GM12878 (cell line): ENCODE results near the gene ZG16B. TPM values are rescaled to one million over a fixed set of nuclear protein-coding genes. Genes with fewer than 3 reads are reported as not detected.

Experiments used
- ATAC-seq: fragments of 200-7000 bp; cut with Tn5 transposase; 3 replicates; pipeline ENCODE4 v1.9.1; 2020; ENCODE audit warnings: mild to moderate bottlenecking, moderate library complexity
- BruUV-seq: library from RNA; stranded (reverse); fragments of 400-500 nt; replicated peaks from 2 replicates; lab custom pipeline; 2021; lab: Mats Ljungman, UMichigan
- CTCF ChIA-PET: fragments of 300-600 bp; sonication (Branson Sonifier 250); formaldehyde crosslinking; extraction: SDS; loops from one replicate; lab custom pipeline; 2021; ENCODE audit warnings: inconsistent platforms; lab: Yijun Ruan, JAX
- POLR2A ChIA-PET: fragments of 350-600 bp; formaldehyde crosslinking; extraction: SDS; loops from one replicate; lab custom pipeline; 2021; ENCODE audit warnings: inconsistent platforms; lab: Charles Lee
- RAD21 ChIA-PET: fragments of 300-600 bp; sonication (Branson Sonifier 250); formaldehyde crosslinking; loops from one replicate; lab custom pipeline; 2023; ENCODE audit warnings: antibody characterized with exemption; ENCODE audit not compliant: unreplicated experiment; lab: Charles Lee
- SMC1A ChIA-PET: fragments of 300-600 bp; sonication (Branson Sonifier 250); formaldehyde crosslinking; loops from one replicate; lab custom pipeline; 2023; ENCODE audit not compliant: unreplicated experiment, uncharacterized antibody; lab: Charles Lee
- DNase-seq: peaks from one replicate; pipeline ENCODE4 v3.0.0-alpha.2; 2011; ENCODE audit warnings: low read depth, low spot score
- FAIRE-seq: peaks from 3 replicates; lab custom pipeline; 2011; peaks lifted over from hg19 to GRCh38; lab: Jason Lieb, UNC
- H2AFZ ChIP-seq: 2 replicates; pipeline ENCODE4 v1.6.0; 2011; ENCODE audit warnings: low read depth, low read length, control low read depth; ENCODE audit not compliant: control insufficient read depth
- H3K27ac ChIP-seq: 2 replicates; pipeline ENCODE4 v1.5.1; 2011; ENCODE audit warnings: control low read depth; ENCODE audit not compliant: control insufficient read depth, insufficient read depth
- H3K27me3 ChIP-seq, 2 experiments: replicated peaks in 1 of 2; 2 replicates each; pipeline versions ENCODE4 v1.6.0 to v1.6.1; 2011; ENCODE audit warnings: low read length in 1 of 2; ENCODE audit not compliant: control insufficient read depth in 2 of 2, insufficient read depth in 2 of 2
- H3K36me3 ChIP-seq, 2 experiments: 2 replicates each; pipeline ENCODE4 v1.5.1; 2011; ENCODE audit warnings: low read length in 1 of 2; ENCODE audit not compliant: control insufficient read depth in 2 of 2, insufficient read depth in 2 of 2
- H3K4me1 ChIP-seq: 2 replicates; pipeline ENCODE4 v1.6.1; 2011; ENCODE audit warnings: mild to moderate bottlenecking, low read length, moderate library complexity, mixed read lengths; ENCODE audit not compliant: control insufficient read depth, insufficient read depth
- H3K4me2 ChIP-seq: 2 replicates; pipeline ENCODE4 v1.6.0; 2011; ENCODE audit warnings: control low read depth; ENCODE audit not compliant: control insufficient read depth, insufficient read depth
- H3K4me3 ChIP-seq: fragments of 200-600 bp; sonication (generic); 2 replicates; pipeline ENCODE4 v1.5.1; 2016
- H3K79me2 ChIP-seq: 2 replicates; pipeline ENCODE4 v1.6.0; 2011; ENCODE audit warnings: low read length; ENCODE audit not compliant: control insufficient read depth, insufficient read depth
- H3K9ac ChIP-seq: 2 replicates; pipeline ENCODE4 v1.8.0; 2011; ENCODE audit warnings: low read length, control low read depth, mixed read lengths; ENCODE audit not compliant: control insufficient read depth, insufficient read depth
- H3K9me3 ChIP-seq: replicated peaks from 3 replicates; pipeline ENCODE4 v1.5.1; 2011; ENCODE audit warnings: mild to moderate bottlenecking, low read length; ENCODE audit not compliant: control insufficient read depth, insufficient read depth
- H4K20me1 ChIP-seq: 2 replicates; pipeline ENCODE4 v1.6.0; 2011; ENCODE audit not compliant: control insufficient read depth, insufficient read depth
- ASH2L ChIP-seq: fragments of 300-600, 200-600 bp; sonication (generic); IDR thresholded peaks from 2 replicates; pipeline ENCODE4 v1.6.1; 2017; ENCODE audit warnings: low read depth, mild to moderate bottlenecking, borderline replicate concordance
- CBFB ChIP-seq: IDR thresholded peaks from 2 replicates; pipeline ENCODE4 v1.6.1; 2016; ENCODE audit warnings: antibody characterized with exemption, low read depth
- E4F1 ChIP-seq: fragments of 450-650 bp; IDR thresholded peaks from 2 replicates; pipeline ENCODE4 v1.6.1; 2018; ENCODE audit warnings: borderline replicate concordance, mild to moderate bottlenecking; ENCODE audit not compliant: partially characterized antibody
- FOXM1 ChIP-seq: IDR thresholded peaks from 2 replicates; pipeline ENCODE4 v1.6.1; 2012; ENCODE audit warnings: low read depth, mild to moderate bottlenecking, inconsistent platforms, low read length, moderate library complexity
- IRF5 ChIP-seq: fragments of 450-650 bp; IDR thresholded peaks from 2 replicates; pipeline ENCODE4 v1.6.1; 2017; ENCODE audit warnings: borderline replicate concordance
- MEF2A ChIP-seq: IDR thresholded peaks from 2 replicates; pipeline ENCODE4 v1.6.1; 2011; ENCODE audit warnings: low read depth, mild to moderate bottlenecking, low read length, moderate library complexity; ENCODE audit not compliant: insufficient read depth
- NBN ChIP-seq: fragments of 450-650 bp; IDR thresholded peaks from 2 replicates; pipeline ENCODE4 v1.6.1; 2016
- NFIC ChIP-seq: IDR thresholded peaks from 2 replicates; pipeline ENCODE4 v1.6.1; 2012; ENCODE audit warnings: low read depth, mild to moderate bottlenecking, inconsistent platforms, low read length, moderate library complexity
- PAX5 ChIP-seq: IDR thresholded peaks from 2 replicates; pipeline ENCODE4 v1.6.1; 2011; ENCODE audit warnings: low read depth, low read length, borderline replicate concordance
- SMC3 ChIP-seq: IDR thresholded peaks from 2 replicates; pipeline ENCODE4 v1.6.1; 2011; ENCODE audit warnings: low read length, improper control_type of control experiment, borderline replicate concordance
- ZBED1 ChIP-seq: IDR thresholded peaks from 2 replicates; pipeline ENCODE4 v1.6.1; 2016; ENCODE audit warnings: borderline replicate concordance
- WGBS: methylation state at CpG from one replicate; pipeline ENCODE4 v1.1.6; 2016; ENCODE audit warnings: low lambda C conversion rate; ENCODE audit not compliant: insufficient replicate concordance, insufficient coverage; ENCODE audit errors: missing lambda C conversion rate; 5-methylcytosine and 5-hydroxymethylcytosine counted together
- in situ Hi-C: fragments of 300-500 bp; cut with MboI; formaldehyde crosslinking; loops from 9 replicates; pipeline ENCODE4 v1.14.3; 2018; ENCODE audit warnings: mixed read lengths
- intact Hi-C: fragments of 100-400 bp; cut with micrococcal nuclease; formaldehyde crosslinking; loops from one replicate; pipeline ENCODE4 v1.14.2; 2022; ENCODE audit not compliant: unreplicated experiment
- polyA plus RNA-seq, 11 experiments: library from polyadenylated mRNA; depleted of rRNA in 4 of 11; unstranded in 6 of 11; stranded (reverse) in 5 of 11; fragments of >200 nt; fragmentation: Nextera tagmentation in 4 of 11; fragmentation: Illumina TruSeq in 1 of 11; extraction: Ambion mirVana in 4 of 11; extraction: Trizol in 1 of 11; gene quantifications; 1 replicate in 1 of 11; 2 replicates in 10 of 11; pipeline versions ENCODE4 v1.2.1 to v1.2.3, GENCODE V29; 2011 to 2016; ENCODE audit warnings: inconsistent platforms in 2 of 11, missing spikeins in 2 of 11, low read depth in 1 of 11
- total RNA-seq, 4 experiments: library from RNA; depleted of rRNA in 3 of 4; stranded (reverse); fragments of >200 nt in 3 of 4; fragmentation: Illumina TruSeq in 1 of 4; extraction: Trizol in 1 of 4; gene quantifications; 2 replicates each; pipeline versions ENCODE4 v1.2.1 to v1.2.3, GENCODE V29; 2013 to 2021

The ZG16B gene
- total and polyA plus RNA-seq, 10 of the 15 experiments (the other 5 are each of a cell fraction or from before 2014, with no cell fraction given), result 1.00 to 11.6 (median 5.8) TPM

- TF ChIP-seq E4F1 (no peak), CBFB (no peak), IRF5 (no peak), FOXM1 (no peak)
Measured at GRCh38 chr16:2799205-2799858, 30.8 kb upstream of the ZG16B start (continued).

GRCh38 chr16:2799859-2800226 is 30.3 kb upstream of the ZG16B start:
- ChIA-PET SMC1A (no interaction called here), CTCF (no interaction called here), RAD21 (no interaction called here), POLR2A (no interaction called here)
- FAIRE-seq (no peak), ATAC-seq (no peak), DNase-seq (no peak)
- intact Hi-C loops (loop anchor here (10.0 kb wide), 1 partner anchor 55 kb away; the partner anchor contains the start of gene PRSS22), in situ Hi-C loops (no loop called here)
- Histone ChIP-seq H2AFZ (no peak overlapping the region), H3K9ac (no peak overlapping the region), H3K27ac (no peak overlapping the region), H3K4me2 (no peak overlapping the region), H4K20me1 (no peaks in the 10 kb centered on the region), H3K4me3 (no peak overlapping the region), H3K9me3 (no peaks in the 10 kb centered on the region), H3K79me2 (no peaks in the 10 kb centered on the region), H3K36me3 (no peaks in the 10 kb centered on the region), H3K4me1 (no peaks in the 10 kb centered on the region), H3K27me3 (no peaks in the 10 kb centered on the region; a peak in 1 of 4 replicates)
- no peak for TF ChIP-seq PAX5
- no peak for TF ChIP-seq NBN
- TF ChIP-seq SMC3, result no peak
- TF ChIP-seq ASH2L, result no peak
- no peak for TF ChIP-seq NFIC
- TF ChIP-seq ZBED1, result no peak
- no peak for TF ChIP-seq MEF2A
- 100% methylated on average over 1 of the region's 1 CpG for WGBS
- BruUV-seq, result no TSS peak
